HG03520 (cell line): Measurements from ENCODE around the gene ABCG5.

Source experiments
- ATAC-seq: cut with Tn5 transposase; IDR thresholded peaks from one replicate; pipeline ENCODE4 v1.9.1; 2021; ENCODE audit warnings: mild to moderate bottlenecking, moderate library complexity; ENCODE audit not compliant: unreplicated experiment

ABCG5 gene

DNA sequence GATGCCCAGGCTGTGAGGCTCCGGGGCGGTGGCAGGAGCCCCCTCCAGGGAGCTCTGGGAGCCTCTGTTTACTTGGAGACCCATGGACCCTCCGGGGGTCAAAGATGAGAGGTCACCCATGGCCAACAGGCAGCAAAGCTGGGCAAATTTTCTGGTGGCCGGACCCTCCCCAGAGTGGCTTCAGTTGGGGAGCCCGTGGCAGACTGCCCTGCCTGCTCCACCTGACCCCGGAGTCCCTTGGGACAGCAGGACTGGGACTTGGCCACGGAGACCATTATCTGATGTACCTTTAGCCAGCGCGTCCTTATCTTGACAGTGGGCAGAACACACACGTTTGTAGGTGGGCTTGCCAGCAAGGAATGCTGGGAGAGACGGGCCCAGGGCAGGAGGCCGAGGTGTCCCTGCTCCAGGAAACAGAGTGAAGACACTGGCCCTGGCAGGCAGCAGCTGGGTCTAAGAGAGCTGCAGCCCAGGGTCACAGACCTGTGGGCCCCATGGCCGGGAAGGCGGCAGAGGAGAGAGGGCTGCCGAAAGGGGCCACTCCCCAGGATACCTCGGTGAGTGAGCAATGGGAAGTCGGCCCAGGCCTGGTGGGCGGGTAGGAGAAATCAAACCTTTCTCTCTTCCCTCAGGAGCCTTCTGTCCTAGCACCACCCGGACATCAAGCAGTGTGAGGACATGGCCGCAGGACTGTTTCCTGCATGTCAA is at the start of gene ABCG5, which contains the start of gene ABCG8:
ABCG5 (minus strand) TSS at position 280 of the 708 bp plus-strand sequence; CDS start at position 120, 160 bp downstream.
ABCG8 (plus strand) TSS at position 412 of the 708 bp plus-strand sequence; CDS start at position 495, 83 bp downstream.
- ATAC-seq, result no peak

- ATAC-seq, result no peak
Measured at GRCh38 chr2:43887176-43887575, 48.5 kb upstream of the ABCG5 start.

- no peak for ATAC-seq
Measured at GRCh38 chr2:43885132-43885632, 46.5 kb upstream of the ABCG5 start.

GRCh38 chr2:43884689-43885088 is 46.0 kb upstream of the ABCG5 start:
- ATAC-seq, result no peak

DNA sequence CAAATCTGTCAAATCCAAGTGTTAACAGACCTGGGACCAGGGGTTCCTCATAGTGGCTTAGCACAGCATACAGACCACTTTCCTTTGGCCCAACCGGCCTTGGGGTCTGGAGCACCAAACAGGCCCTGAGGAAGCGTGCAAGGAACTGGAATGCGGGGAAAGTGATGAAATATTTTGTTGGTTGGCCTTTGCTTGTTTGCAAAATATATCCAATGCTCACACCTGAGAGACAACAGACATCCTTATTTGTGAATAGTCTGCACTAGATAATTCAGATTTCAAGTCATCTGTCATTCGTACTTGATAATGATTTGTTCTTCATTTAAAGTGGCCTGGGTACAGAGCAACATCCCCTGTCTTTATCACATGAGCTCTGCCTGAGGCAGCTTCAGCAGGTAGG is 43.7 kb upstream of the ABCG5 start:
- ATAC-seq, result no peak

DNA sequence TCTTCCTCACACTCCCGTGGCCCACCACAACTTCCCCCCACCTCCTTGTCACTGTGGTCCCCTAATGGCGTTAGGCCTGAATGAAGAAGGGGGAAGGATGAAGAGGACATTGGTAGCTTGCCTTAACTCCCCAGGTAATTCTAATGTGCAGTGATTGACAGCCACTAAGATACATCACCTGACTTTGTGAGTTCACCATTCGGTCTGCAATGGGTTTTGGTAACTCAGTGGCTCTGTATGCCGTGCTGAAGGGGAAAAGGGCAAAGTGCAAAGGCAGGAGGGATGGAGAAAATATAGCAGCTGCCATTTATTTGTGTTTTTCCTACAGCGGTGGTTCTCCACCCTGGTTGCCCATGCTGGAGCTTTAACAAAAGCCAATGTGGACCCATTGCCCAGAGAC is 42.3 kb upstream of the ABCG5 start:
- no peak for ATAC-seq

DNA sequence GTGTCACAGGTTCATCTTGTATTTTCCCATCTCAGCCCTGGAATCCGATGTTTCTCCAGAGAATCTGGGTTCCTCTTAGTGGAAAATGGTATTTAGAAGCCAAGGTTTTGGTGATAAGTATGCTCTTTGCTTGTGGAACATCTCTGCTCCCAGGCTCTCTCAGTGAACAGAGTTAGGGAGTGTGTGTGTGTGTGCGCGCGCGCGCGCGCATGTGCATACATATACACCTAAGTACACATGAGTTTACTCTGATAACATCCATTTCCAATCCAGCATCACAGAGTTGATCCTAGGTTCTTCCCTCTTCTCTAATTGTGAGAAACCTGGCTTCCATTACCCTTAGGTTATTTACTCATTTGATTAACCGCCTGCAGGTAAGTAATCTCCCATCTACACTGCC is 41.8 kb upstream of the ABCG5 start:
- ATAC-seq, result no peak

GRCh38 chr2:43879261-43879660 is 40.6 kb upstream of the ABCG5 start:
- no peak for ATAC-seq

DNA sequence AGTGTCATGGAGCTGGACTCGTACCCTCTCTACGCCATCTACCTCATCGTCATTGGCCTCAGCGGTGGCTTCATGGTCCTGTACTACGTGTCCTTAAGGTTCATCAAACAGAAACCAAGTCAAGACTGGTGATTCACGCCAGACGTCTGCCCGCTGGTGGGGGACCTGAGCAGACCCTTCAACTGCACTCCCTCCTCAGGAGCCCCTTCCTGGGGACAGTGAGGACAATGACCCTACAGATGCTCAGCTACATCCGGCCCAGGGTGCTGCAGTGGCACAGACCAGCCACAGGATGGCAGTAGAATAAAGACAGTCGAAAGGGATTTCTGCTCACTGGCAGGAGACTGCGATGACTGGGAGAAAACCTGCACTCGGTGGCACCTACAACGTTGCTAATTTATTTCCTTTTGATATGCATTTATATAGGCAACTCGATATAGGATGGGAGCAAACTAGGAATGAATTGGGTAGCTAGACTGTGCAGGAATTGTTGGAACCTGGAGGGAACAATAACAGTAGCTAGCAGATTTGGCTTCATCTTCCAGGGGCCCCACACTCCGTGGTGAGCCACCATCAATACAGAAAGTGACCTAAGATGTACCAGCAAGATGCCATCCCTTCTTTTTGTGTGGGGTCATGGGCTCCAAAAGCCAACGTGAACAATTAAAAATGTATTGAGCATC is 39.3 kb upstream of the ABCG5 start:
- ATAC-seq, result peak; percentile 50

- ATAC-seq, result no peak
Measured at GRCh38 chr2:43874776-43875451, 36.3 kb upstream of the ABCG5 start.

DNA sequence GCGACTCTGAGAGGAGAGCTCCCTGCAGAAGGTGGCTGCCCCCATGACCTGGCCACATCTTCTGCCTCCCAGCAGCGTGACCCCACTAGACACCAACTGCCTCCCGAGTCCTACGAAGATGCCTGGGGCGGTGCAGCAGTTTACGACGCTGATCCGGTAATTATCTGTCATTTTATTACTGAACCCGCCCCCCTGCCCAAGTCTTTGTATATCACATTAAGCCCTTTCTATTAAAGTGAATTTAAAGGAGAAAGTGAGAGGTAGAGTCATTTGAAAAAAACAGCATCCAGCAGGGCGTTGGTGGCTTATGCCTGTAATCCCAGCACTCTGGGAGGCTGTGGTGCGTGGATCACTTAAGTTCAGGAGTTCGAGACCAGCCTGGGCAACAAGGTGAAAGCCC is 33.5 kb upstream of the ABCG5 start:
- no peak for ATAC-seq

- no peak for ATAC-seq
Measured at GRCh38 chr2:43855292-43855691, 16.7 kb upstream of the ABCG5 start.

DNA sequence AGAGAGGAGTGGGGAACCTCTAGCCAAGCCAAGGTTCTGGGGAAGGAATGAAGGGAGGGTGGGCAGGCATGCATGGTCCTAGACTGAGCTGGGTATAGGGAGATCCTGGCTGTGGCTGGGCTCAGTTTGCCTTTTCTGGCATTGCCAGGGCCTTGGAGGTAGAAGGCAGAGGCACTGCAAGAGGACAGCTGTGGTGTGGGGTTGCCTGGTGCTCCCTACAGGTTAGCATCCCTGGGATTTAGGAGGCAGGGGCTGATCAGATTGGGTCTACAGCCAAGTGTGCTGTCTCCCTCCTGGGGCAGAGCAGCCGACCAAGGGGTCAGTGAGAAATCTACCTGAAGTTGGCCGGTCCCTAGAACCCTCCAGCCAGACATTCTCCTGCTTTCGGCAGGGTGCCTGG is 16.0 kb upstream of the ABCG5 start:
- ATAC-seq, result no peak

DNA sequence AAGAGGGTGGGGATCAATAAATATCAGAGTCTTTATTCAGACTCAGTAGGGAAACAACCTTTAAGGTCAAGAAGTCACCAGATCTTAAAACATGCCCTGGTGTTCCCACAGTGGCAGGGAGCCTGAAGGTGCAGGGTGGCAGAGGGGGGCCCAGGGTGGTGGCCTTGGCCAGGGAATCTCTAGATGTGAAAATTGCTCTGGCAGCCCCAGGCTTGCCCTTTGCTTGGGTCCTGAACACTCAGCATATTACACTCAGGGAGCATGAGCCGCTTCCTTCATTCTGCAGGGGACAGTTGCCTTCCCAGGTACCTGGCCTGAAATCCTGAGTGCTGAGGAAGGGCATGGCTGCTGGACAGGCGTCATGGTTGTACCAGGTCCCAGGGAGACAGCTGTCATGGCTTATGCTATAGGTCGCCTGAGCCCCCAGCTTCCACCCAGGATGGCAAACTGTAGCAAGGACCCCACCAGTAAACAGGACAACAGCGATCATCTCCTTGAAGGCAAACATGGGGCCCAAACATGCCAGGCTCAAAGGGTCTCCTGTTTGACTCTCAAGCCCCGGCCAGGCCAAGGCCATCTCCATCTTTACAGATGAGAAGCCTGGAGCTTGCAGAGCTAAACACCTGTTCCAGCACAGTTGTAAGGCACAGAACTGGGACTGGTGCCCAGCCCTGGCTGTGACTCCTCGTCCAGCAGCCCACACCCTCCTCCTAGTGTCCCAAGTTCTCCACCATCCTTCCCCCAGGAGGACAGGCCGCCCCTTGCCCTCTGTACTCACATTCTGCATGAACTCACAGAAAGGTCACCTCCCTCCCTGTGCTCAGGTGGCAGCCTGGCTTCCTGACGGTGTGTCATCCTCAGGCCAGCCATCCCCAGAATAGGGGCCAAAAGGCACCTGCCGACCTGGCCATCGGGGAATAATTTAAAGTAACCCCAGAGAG is 14.8 kb upstream of the ABCG5 start:
- ATAC-seq, result no peak

DNA sequence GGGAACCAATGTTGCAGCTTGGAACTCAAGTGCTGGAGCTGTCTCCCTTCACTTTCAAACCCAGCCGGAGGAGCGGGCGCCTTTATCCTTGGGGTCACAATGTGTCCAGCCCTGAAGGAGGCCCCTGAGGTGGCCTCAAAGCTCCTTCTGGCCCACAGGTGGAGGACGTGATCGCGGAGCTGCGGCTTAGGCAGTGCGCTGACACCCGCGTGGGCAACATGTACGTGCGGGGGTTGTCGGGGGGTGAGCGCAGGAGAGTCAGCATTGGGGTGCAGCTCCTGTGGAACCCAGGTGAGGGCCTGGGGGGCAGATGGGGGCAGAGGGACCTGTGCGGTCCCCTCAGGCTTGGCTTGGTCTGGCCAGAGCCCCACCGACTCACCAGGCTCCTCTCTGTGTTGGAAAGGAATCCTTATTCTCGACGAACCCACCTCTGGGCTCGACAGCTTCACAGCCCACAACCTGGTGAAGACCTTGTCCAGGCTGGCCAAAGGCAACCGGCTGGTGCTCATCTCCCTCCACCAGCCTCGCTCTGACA is 13.6 kb upstream of the ABCG5 start:
- ATAC-seq, result no peak

DNA sequence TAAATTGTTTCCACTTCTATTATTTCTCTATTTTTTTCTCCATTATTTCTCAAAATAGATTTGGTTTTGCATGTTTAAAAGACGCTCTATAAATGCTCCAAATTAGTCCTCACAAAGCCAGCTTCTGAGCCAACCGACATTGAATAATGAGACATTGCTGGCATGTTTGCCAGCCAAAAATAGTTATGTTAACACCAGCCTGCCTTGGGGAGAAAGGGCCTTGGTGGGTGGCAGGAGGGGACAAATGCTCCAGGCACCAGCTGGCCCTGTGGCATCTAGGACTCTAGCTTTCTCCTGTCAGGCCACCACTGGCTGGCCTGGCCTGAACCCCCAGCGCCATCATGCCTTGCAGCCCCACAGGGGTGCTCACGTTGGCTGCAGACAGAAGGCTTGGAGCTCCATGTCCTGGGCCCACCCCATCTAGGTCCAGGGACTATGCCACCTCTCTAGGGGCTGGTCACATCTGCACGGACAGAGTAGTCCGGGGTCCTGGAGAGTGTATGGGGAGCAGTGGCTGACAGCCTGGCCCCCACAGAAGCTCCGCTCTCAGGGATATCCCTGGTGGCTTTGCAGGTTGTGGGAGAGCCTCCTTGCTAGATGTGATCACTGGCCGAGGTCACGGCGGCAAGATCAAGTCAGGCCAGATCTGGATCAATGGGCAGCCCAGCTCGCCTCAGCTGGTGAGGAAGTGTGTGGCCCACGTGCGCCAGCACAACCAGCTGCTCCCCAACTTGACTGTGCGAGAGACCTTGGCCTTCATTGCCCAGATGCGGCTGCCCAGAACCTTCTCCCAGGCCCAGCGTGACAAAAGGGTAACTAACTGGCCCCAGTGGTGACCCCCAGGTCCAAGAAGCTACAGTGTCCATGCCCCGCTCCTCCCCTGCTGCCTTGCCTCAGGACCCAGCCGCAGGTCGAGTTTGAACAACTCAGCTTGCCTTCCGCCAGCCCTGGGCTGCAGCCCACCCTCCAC is 12.7 kb upstream of the ABCG5 start:
- no peak for ATAC-seq

GRCh38 chr2:43848214-43848613 is 9.6 kb upstream of the ABCG5 start:
- ATAC-seq, result no peak

DNA sequence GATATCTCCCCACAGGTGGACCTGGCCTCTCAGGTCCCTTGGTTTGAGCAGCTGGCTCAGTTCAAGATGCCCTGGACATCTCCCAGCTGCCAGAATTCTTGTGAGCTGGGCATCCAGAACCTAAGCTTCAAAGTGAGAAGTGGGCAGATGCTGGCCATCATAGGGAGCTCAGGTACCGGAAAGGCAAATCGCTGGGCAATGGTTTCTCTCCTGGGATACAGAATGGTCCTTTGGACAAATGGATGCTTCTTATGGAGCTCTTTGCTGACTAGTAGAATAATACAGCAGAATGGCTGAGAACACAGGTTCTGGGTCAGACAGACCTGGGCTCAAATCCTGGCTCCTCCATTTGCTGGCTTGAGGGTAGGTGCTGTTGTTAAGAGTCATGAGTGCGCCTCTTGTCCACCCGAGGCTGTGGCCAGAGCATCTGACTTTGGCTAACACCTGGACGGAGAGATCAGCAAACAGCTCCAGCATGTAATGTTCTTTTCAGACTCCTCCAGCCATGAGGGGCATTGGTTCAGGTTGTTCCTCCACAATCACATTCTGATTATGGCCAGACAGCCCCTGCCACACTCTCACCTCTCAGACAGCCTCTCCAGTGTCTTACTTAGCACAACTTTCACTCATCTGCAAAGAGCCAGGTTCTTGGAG is 7.6 kb upstream of the ABCG5 start:
- ATAC-seq, result no peak

DNA sequence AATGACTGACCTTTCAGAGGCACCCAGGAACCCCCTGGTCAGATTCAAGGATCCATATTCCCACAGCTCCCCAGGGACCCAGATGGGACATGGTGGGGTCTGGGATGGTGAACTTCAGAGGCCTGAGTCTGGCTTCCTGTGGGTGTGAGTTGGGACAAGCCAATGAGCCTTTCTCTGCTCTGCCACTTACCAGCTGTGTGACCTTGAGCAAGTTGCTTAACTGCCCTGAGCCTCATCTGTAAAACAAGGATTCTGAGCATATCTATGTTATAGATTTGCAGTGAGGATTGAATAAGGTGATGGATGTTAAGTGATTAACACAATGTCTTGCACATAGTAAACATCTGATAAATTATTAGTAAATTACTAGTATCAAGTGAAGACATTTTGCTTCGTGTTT is 6.5 kb upstream of the ABCG5 start:
- ATAC-seq, result no peak
